ENCODE results near the gene COL15A1.

Gene COL15A1

GRCh38 chr9:99058964-99059921, 115.5 kb downstream of the COL15A1 start:
- no peak for TF ChIP-seq GATA1 (IDR thresholded peaks at IDR 0.05; ENCODE audit: low read depth, low read length)
- TF ChIP-seq POLR2A (IDR thresholded peaks at IDR 0.05; ENCODE audit: low read length) = no peak
- peak; percentile 12 to 20 for DNase-seq

GRCh38 chr9:99060621-99061020, 116.9 kb downstream of the COL15A1 start:
- TF ChIP-seq GATA1 (IDR thresholded peaks at IDR 0.05; ENCODE audit: low read depth, low read length) (no peak), POLR2A (IDR thresholded peaks at IDR 0.05; ENCODE audit: low read length) (no peak)

GRCh38 chr9:99062549-99062948, 118.8 kb downstream of the COL15A1 start:
- no peak for DNase-seq
- no peak for TF ChIP-seq GATA1 (IDR thresholded peaks at IDR 0.05; ENCODE audit: low read depth, low read length)
- no peak for TF ChIP-seq POLR2A (IDR thresholded peaks at IDR 0.05; ENCODE audit: low read length)

More at GRCh38 chr9:99060621-99061020, 116.9 kb downstream of the COL15A1 start:
- DNase-seq = no peak

- no peak for DNase-seq
- TF ChIP-seq GATA1 (IDR thresholded peaks at IDR 0.05; ENCODE audit: low read depth, low read length) = no peak
- no peak for TF ChIP-seq POLR2A (IDR thresholded peaks at IDR 0.05; ENCODE audit: low read length)
Measured at GRCh38 chr9:99063522-99063921, 119.8 kb downstream of the COL15A1 start.

GRCh38 chr9:99066571-99066970, 122.9 kb downstream of the COL15A1 start:
- TF ChIP-seq GATA1 (IDR thresholded peaks at IDR 0.05; ENCODE audit: low read depth, low read length) (no peak), POLR2A (IDR thresholded peaks at IDR 0.05; ENCODE audit: low read length) (no peak)
- DNase-seq = no peak

- no peak for DNase-seq
- TF ChIP-seq GATA1 (IDR thresholded peaks at IDR 0.05; ENCODE audit: low read depth, low read length) (no peak), POLR2A (IDR thresholded peaks at IDR 0.05; ENCODE audit: low read length) (no peak)
Measured at GRCh38 chr9:99069075-99069474, 125.4 kb downstream of the COL15A1 start.

- TF ChIP-seq GATA1 (IDR thresholded peaks at IDR 0.05; ENCODE audit: low read depth, low read length) = no peak
- TF ChIP-seq POLR2A (IDR thresholded peaks at IDR 0.05; ENCODE audit: low read length) = no peak
- no peak for DNase-seq
Measured at GRCh38 chr9:99069546-99069945, 125.8 kb downstream of the COL15A1 start.

- DNase-seq = no peak
Measured at GRCh38 chr9:99070681-99071080, 127.0 kb downstream of the COL15A1 start.

GRCh38 chr9:99071313-99072039, 127.8 kb downstream of the COL15A1 start:
- no peak for DNase-seq
- TF ChIP-seq GATA1 (IDR thresholded peaks at IDR 0.05; ENCODE audit: low read depth, low read length) = no peak
- no peak for TF ChIP-seq POLR2A (IDR thresholded peaks at IDR 0.05; ENCODE audit: low read length)

More at GRCh38 chr9:99070681-99071080, 127.0 kb downstream of the COL15A1 start:
- TF ChIP-seq POLR2A (IDR thresholded peaks at IDR 0.05; ENCODE audit: low read length) = no peak
- no peak for TF ChIP-seq GATA1 (IDR thresholded peaks at IDR 0.05; ENCODE audit: low read depth, low read length)

GRCh38 chr9:99072040-99072394, 128.3 kb downstream of the COL15A1 start:
- TF ChIP-seq GATA1 (IDR thresholded peaks at IDR 0.05; ENCODE audit: low read depth, low read length) = no peak
- no peak for TF ChIP-seq POLR2A (IDR thresholded peaks at IDR 0.05; ENCODE audit: low read length)

GRCh38 chr9:99073347-99073746, 129.6 kb downstream of the COL15A1 start:
- DNase-seq = no peak
- TF ChIP-seq GATA1 (IDR thresholded peaks at IDR 0.05; ENCODE audit: low read depth, low read length) = no peak
- no peak for TF ChIP-seq POLR2A (IDR thresholded peaks at IDR 0.05; ENCODE audit: low read length)

More at GRCh38 chr9:99072040-99072394, 128.3 kb downstream of the COL15A1 start:
- peak; percentile 44 to 45 for DNase-seq

- TF ChIP-seq GATA1 (IDR thresholded peaks at IDR 0.05; ENCODE audit: low read depth, low read length) (no peak), POLR2A (IDR thresholded peaks at IDR 0.05; ENCODE audit: low read length) (no peak)
- DNase-seq = peak in 1 of 2 experiments; percentile 29
Measured at GRCh38 chr9:99073985-99074901, 130.5 kb downstream of the COL15A1 start.

- TF ChIP-seq GATA1 (IDR thresholded peaks at IDR 0.05; ENCODE audit: low read depth, low read length) = no peak
- no peak for TF ChIP-seq POLR2A (IDR thresholded peaks at IDR 0.05; ENCODE audit: low read length)
- DNase-seq = no peak
Measured at GRCh38 chr9:99074902-99075245, 131.2 kb downstream of the COL15A1 start.
